Activated CD4-positive, alpha-beta T cell treated with anti-CD3 and anti-CD28 coated beads for 36 hours (primary cell): ENCODE data around the gene PCDHGB5. TPM values are rescaled to one million over a fixed set of nuclear protein-coding genes. Genes with fewer than 3 reads are reported as not detected.
"Not testable (repeated sequence)": the region's sequence is repeated elsewhere in the genome, so short reads cannot be mapped to it uniquely, and the experiment has no call there.

Experiments
- ATAC-seq: fragments of 200-7000 bp; cut with Tn5 transposase; one replicate; pipeline ENCODE4 v1.10.0; 2021; ENCODE audit warnings: mild to moderate bottlenecking, moderate library complexity
- CTCF ChIA-PET: fragments of 350-600 bp; sonication (Branson Sonifier 250); formaldehyde crosslinking; loops from one replicate; lab custom pipeline; 2021; ENCODE audit warnings: antibody characterized with exemption; lab: Charles Lee
- POLR2A ChIA-PET: fragments of 350-600 bp; sonication (Branson Sonifier 250); formaldehyde crosslinking; loops from one replicate; lab custom pipeline; 2021; ENCODE audit warnings: antibody characterized with exemption, inconsistent platforms; lab: Charles Lee
- DNase-seq: peaks from one replicate; pipeline ENCODE4 v3.0.0-alpha.2; 2020
- H3K27ac Mint-ChIP-seq: one replicate; pipeline ENCODE4 v1.8.0; 2021; ENCODE audit warnings: mixed read lengths
- H3K27me3 Mint-ChIP-seq: one replicate; pipeline ENCODE4 v1.8.0; 2021; ENCODE audit warnings: mixed read lengths
- H3K36me3 Mint-ChIP-seq: one replicate; pipeline ENCODE4 v1.8.0; 2021; ENCODE audit warnings: low read depth, mixed read lengths
- H3K4me1 Mint-ChIP-seq: one replicate; pipeline ENCODE4 v1.8.0; 2021; ENCODE audit warnings: mixed read lengths
- H3K4me3 Mint-ChIP-seq: one replicate; pipeline ENCODE4 v1.8.0; 2021; ENCODE audit warnings: mild to moderate bottlenecking, moderate library complexity, mixed read lengths
- H3K9me3 Mint-ChIP-seq: one replicate; pipeline ENCODE4 v1.8.0; 2021; ENCODE audit warnings: low read depth, mixed read lengths
- intact Hi-C, 2 experiments: fragments of 100-400 bp; cut with DNase I in 1 of 2; cut with micrococcal nuclease in 1 of 2; formaldehyde crosslinking; loops; one replicate each; pipeline versions ENCODE4 v1.14.2 to v1.15.1; 2022 to 2024; cut with DNase I, micrococcal nuclease
- total RNA-seq, 2 experiments: library from RNA; stranded (reverse); gene quantifications; one replicate each; pipeline ENCODE4 v1.2.3, GENCODE V29; 2021

Gene PCDHGB5
- total RNA-seq, 2 experiments from 2014 or later: 0.05 to 0.09 TPM

- H3K36me3 Mint-ChIP-seq: peaks cover 29% of the 10 kb centered on the region
- H3K9me3 Mint-ChIP-seq: peaks cover 17% of the 10 kb centered on the region
- ATAC-seq, H3K27ac Mint-ChIP-seq, intact Hi-C loops, POLR2A ChIA-PET, H3K4me3 Mint-ChIP-seq, H3K4me1 Mint-ChIP-seq, DNase-seq: not testable (repeated sequence)
- H3K27me3 Mint-ChIP-seq: peaks cover 64% of the 10 kb centered on the region
- CTCF ChIA-PET: interaction anchor here (0.8 to 3.4 kb wide), 5 partner anchors 16 to 143 kb away, joined by 3 to 46 read pairs (median 23); partner anchors contain the start of gene PCDHGA12
These were observed 17.0 kb downstream of the PCDHGB5 start for GRCh38 chr5:141414548-141415274.

DNA sequence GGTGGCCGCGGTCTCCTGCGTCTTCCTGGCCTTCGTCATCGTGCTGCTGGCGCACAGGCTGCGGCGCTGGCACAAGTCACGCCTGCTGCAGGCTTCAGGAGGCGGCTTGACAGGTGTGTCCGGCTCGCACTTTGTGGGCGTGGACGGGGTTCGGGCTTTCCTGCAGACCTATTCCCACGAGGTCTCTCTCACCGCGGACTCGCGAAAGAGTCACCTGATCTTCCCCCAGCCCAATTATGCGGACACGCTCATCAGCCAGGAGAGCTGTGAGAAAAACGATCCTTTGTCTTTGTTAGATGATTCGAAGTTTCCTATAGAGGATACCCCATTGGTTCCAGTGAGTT is 17.5 kb downstream of the PCDHGB5 start:
- intact Hi-C loops, DNase-seq, H3K27ac Mint-ChIP-seq, ATAC-seq, POLR2A ChIA-PET, H3K4me1 Mint-ChIP-seq, H3K4me3 Mint-ChIP-seq: not testable (repeated sequence)
- H3K36me3 Mint-ChIP-seq: peaks cover 30% of the 10 kb centered on the region
- H3K9me3 Mint-ChIP-seq: peaks cover 19% of the 10 kb centered on the region
- H3K27me3 Mint-ChIP-seq: peaks cover 67% of the 10 kb centered on the region
- CTCF ChIA-PET: interaction anchor here (1.6 to 3.4 kb wide), 3 partner anchors 12 to 77 kb away, joined by 4 to 23 read pairs (median 10); partner anchors contain the start of genes PCDHGA12, PCDHGA2 and PCDHGA9

DNA sequence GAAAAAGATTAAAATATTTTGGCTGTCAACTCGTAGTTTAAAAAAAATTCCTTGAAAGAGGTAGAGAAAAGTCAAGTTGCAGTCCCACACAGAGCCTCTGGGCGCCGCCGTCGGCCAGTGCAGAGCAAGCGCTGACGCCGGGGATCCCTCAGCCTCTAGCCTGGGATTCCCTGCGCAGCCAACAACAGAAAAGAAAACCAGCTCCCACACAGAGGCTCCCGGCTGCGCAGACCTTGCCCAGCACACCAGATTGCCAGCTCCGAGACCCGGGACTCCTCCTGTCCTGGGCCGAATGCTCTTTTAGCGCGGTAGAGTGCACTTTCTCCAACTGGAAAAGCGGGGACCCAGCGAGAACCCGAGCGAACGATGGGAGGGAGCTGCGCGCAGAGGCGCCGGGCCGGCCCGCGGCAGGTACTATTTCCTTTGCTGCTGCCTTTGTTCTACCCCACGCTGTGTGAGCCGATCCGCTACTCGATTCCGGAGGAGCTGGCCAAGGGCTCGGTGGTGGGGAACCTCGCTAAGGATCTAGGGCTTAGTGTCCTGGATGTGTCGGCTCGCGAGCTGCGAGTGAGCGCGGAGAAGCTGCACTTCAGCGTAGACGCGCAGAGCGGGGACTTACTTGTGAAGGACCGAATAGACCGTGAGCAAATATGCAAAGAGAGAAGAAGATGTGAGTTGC is 19.9 kb downstream of the PCDHGB5 start, which contains the start of gene PCDHGB7:
Gene PCDHGB7 (plus strand): TSS at position 184 of the 679 bp plus-strand sequence. CDS start 183 bp downstream, at position 367.
- H3K27ac Mint-ChIP-seq, POLR2A ChIA-PET, H3K4me1 Mint-ChIP-seq: not testable (repeated sequence)
- CTCF ChIA-PET: interaction anchor here (0.6 to 2.8 kb wide), 16 partner anchors 9 to 1314 kb away, joined by 3 to 10 read pairs (median 5); partner anchors contain the start of genes PCDHGA12, PCDHGA9 and PCDHGB6
- DNase-seq (peak; percentile 79), ATAC-seq (peak; percentile 75)
- intact Hi-C loops: loop anchor here (1.0 kb wide), 3 partner anchors 107 to 147 kb away; no protein-coding TSS in a partner anchor
- H3K27me3 Mint-ChIP-seq: peaks cover 75% of the 10 kb centered on the region
- H3K4me3 Mint-ChIP-seq: peak within 1 kb of the TSS; percentile 62
- H3K36me3 Mint-ChIP-seq: peaks cover 40% of the 10 kb centered on the region
- peaks cover 29% of the 10 kb centered on the region for H3K9me3 Mint-ChIP-seq

GRCh38 chr5:141419074-141419880 is 21.5 kb downstream of the PCDHGB5 start:
- no peak for DNase-seq
- no peak overlapping the region for H3K27ac Mint-ChIP-seq
- intact Hi-C loops: no loop called here

GRCh38 chr5:141420855-141421488 is 23.2 kb downstream of the PCDHGB5 start, which contains the start of gene PCDHGA11:
PCDHGA11 (plus strand) TSS chr5:141421051; CDS start chr5:141421228, 177 bp downstream.
- peak within 1 kb of the TSS; percentile 69 for H3K4me3 Mint-ChIP-seq
- peaks cover 34% of the 10 kb centered on the region for H3K9me3 Mint-ChIP-seq
- intact Hi-C loops: loop anchor here (1.0 to 10.0 kb wide), 6 partner anchors 56 to 196 kb away; partner anchors contain the start of genes PCDHB14 (in 1 of the 2) and PCDHGC3 (in 1 of the 2)
- peaks cover 70% of the 10 kb centered on the region for H3K27me3 Mint-ChIP-seq
- ChIA-PET CTCF (interaction anchor here (0.6 to 3.3 kb wide), 34 partner anchors 8 to 635 kb away, joined by 3 to 32 read pairs (median 4); partner anchors contain the start of genes PCDHA1, PCDHB16, PCDHGA10 and PCDHGA12), POLR2A (interaction anchor here (0.7 kb wide), 1 partner anchor 47 kb away, joined by 4 read pairs; no protein-coding TSS in a partner anchor)
- H3K27ac Mint-ChIP-seq: no peak within 1 kb of the TSS
- ATAC-seq (peak; percentile 57), DNase-seq (peak; percentile 75)
- peaks cover 2% of the 10 kb centered on the region for H3K4me1 Mint-ChIP-seq
- H3K36me3 Mint-ChIP-seq: peaks cover 35% of the 10 kb centered on the region

More at GRCh38 chr5:141419074-141419880, 21.5 kb downstream of the PCDHGB5 start:
- CTCF ChIA-PET: interaction anchor here (0.6 to 3.3 kb wide), 7 partner anchors 11 to 145 kb away, joined by 3 to 11 read pairs (median 3); partner anchors contain the start of gene PCDHGA12
- Mint-ChIP-seq H3K27me3 (peaks cover 70% of the 10 kb centered on the region), H3K4me1 (peaks cover 6% of the 10 kb centered on the region), H3K36me3 (peaks cover 39% of the 10 kb centered on the region), H3K9me3 (peaks cover 34% of the 10 kb centered on the region), H3K4me3 (no peak overlapping the region)
- ATAC-seq: no peak
- POLR2A ChIA-PET: no interaction called here

- Mint-ChIP-seq H3K4me1 (peaks cover 2% of the 10 kb centered on the region), H3K27ac (no peak overlapping the region), H3K36me3 (peaks cover 35% of the 10 kb centered on the region), H3K27me3 (peaks cover 71% of the 10 kb centered on the region), H3K4me3 (peak overlapping the region; percentile 69), H3K9me3 (peaks cover 34% of the 10 kb centered on the region)
- POLR2A ChIA-PET: no interaction called here
- no peak for DNase-seq
- ATAC-seq: no peak
- intact Hi-C loops: loop anchor here (1.0 to 10.0 kb wide), 6 partner anchors 56 to 197 kb away; partner anchors contain the start of genes PCDHB14 (in 1 of the 2) and PCDHGC3 (in 1 of the 2)
- CTCF ChIA-PET: interaction anchor here (0.6 to 3.3 kb wide), 30 partner anchors 9 to 635 kb away, joined by 3 to 32 read pairs (median 5); partner anchors contain the start of genes PCDHA1, PCDHB16, PCDHGA10 and PCDHGA12
These were observed 23.7 kb downstream of the PCDHGB5 start for GRCh38 chr5:141421489-141421855.

- peaks cover 37% of the 10 kb centered on the region for H3K36me3 Mint-ChIP-seq
- peaks cover 37% of the 10 kb centered on the region for H3K9me3 Mint-ChIP-seq
- H3K27ac Mint-ChIP-seq: no peak overlapping the region
- no peak overlapping the region for H3K4me3 Mint-ChIP-seq
- POLR2A ChIA-PET: no interaction called here
- peaks cover 76% of the 10 kb centered on the region for H3K27me3 Mint-ChIP-seq
- no peak for DNase-seq
- ATAC-seq: no peak
- CTCF ChIA-PET: interaction anchor here (0.7 to 2.7 kb wide), 4 partner anchors 8 to 72 kb away, joined by 3 to 32 read pairs (median 12); partner anchors contain the start of genes PCDHGA10 and PCDHGA12
- intact Hi-C loops: loop anchor here (5.0 to 10.0 kb wide), 3 partner anchors 54 to 198 kb away; partner anchors contain the start of genes PCDHB14 (in 1 of the 2) and PCDHGC3 (in 1 of the 2)
- peaks cover 1% of the 10 kb centered on the region for H3K4me1 Mint-ChIP-seq
These were observed 25.1 kb downstream of the PCDHGB5 start for GRCh38 chr5:141422742-141423291.

GRCh38 chr5:141427783-141428426 is 30.2 kb downstream of the PCDHGB5 start:
- Mint-ChIP-seq H3K27me3 (peaks cover 68% of the 10 kb centered on the region), H3K4me1 (peaks cover 17% of the 10 kb centered on the region), H3K4me3 (no peak overlapping the region), H3K36me3 (peaks cover 30% of the 10 kb centered on the region), H3K9me3 (peaks cover 31% of the 10 kb centered on the region), H3K27ac (peak overlapping the region; percentile 21)
- ATAC-seq (no peak), DNase-seq (no peak)
- POLR2A ChIA-PET: no interaction called here
- intact Hi-C loops: loop anchor here (10.0 kb wide), 2 partner anchors 193 to 203 kb away; partner anchors contain the start of gene PCDHB14 (in 1 of the 2)
- CTCF ChIA-PET: interaction anchor here (0.5 to 1.2 kb wide), 5 partner anchors 15 to 552 kb away, joined by 3 to 4 read pairs (median 3); partner anchors contain the start of gene PCDHGA10
